Cardiac muscle cell (in vitro differentiated cells and primary cell): Measurements from ENCODE around the gene RASL12. TPM values are rescaled to one million over a fixed set of nuclear protein-coding genes. Genes with fewer than 3 reads are reported as not detected.

Experiments
- DNase-seq, 2 donors: peaks; one replicate each; pipeline versions ENCODE4 v3.0.0 to v3.0.0-alpha.2; 2010 to 2017; ENCODE audit warnings: low read depth in 1 of 2, low spot score in 1 of 2
- H3K27ac ChIP-seq: fragments of 200-600 bp; sonication (generic); 2 replicates; pipeline ENCODE4 v1.5.1; 2016
- H3K27me3 ChIP-seq: fragments of 200-600 bp; sonication (generic); 2 replicates; pipeline ENCODE4 v1.6.0; 2016; ENCODE audit warnings: control low read depth
- H3K36me3 ChIP-seq: fragments of 200-600 bp; sonication (generic); 2 replicates; pipeline ENCODE4 v1.5.1; 2016; ENCODE audit warnings: control low read depth
- H3K4me1 ChIP-seq: fragments of 200-600 bp; sonication (generic); 2 replicates; pipeline ENCODE4 v1.8.1; 2017; ENCODE audit warnings: low read depth, mild to moderate bottlenecking, mixed run types
- H3K4me3 ChIP-seq: fragments of 200-600 bp; sonication (generic); 2 replicates; pipeline ENCODE4 v1.5.1; 2016; ENCODE audit warnings: mild to moderate bottlenecking
- H3K9me3 ChIP-seq: fragments of 200-600 bp; sonication (generic); 2 replicates; pipeline ENCODE4 v1.5.1; 2017; ENCODE audit warnings: low read depth, mild to moderate bottlenecking, control low read depth
- polyA plus RNA-seq: library from polyadenylated mRNA; unstranded; fragments of >200 nt; fragmentation: Nextera tagmentation; extraction: Ambion mirVana; gene quantifications from 2 replicates; pipeline ENCODE4 v1.2.1, GENCODE V29; 2016
- total RNA-seq: library from RNA; depleted of rRNA; stranded (reverse); fragments of >200 nt; gene quantifications from 2 replicates; pipeline ENCODE4 v1.2.3, GENCODE V29; 2016
- TF ChIP-seq, protein P1 (sequence below): IDR thresholded peaks from 2 replicates; pipeline ENCODE4 v1.5.1; 2012; ENCODE audit warnings: low read depth, mild to moderate bottlenecking, low read length

RASL12 gene
- total and polyA plus RNA-seq, 2 experiments from 2014 or later: 4.0 to 38.2 TPM

DNA sequence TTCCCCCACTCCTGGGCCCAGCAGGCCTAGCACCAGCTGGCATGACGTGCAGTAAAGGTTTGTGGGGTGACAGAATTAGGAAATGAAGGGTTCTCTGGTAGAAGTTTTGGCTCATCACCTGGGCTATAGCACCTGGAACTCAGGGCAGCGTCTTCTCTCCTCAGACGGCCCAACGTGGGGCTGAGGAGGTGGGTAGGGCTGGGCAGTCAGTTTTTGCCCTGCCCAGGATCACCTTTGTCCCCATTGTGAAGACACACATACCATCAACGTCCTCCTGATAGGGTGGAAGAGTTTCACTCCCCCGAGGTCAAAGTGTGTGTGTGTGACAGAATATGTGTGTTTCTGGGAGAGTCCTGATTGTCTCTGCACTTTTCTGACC is 20.8 kb upstream of the RASL12 start:
- Histone ChIP-seq H3K4me3 (no peak overlapping the region), H3K27ac (peak overlapping the region; percentile 70)
- TF ChIP-seq, protein P1, sequence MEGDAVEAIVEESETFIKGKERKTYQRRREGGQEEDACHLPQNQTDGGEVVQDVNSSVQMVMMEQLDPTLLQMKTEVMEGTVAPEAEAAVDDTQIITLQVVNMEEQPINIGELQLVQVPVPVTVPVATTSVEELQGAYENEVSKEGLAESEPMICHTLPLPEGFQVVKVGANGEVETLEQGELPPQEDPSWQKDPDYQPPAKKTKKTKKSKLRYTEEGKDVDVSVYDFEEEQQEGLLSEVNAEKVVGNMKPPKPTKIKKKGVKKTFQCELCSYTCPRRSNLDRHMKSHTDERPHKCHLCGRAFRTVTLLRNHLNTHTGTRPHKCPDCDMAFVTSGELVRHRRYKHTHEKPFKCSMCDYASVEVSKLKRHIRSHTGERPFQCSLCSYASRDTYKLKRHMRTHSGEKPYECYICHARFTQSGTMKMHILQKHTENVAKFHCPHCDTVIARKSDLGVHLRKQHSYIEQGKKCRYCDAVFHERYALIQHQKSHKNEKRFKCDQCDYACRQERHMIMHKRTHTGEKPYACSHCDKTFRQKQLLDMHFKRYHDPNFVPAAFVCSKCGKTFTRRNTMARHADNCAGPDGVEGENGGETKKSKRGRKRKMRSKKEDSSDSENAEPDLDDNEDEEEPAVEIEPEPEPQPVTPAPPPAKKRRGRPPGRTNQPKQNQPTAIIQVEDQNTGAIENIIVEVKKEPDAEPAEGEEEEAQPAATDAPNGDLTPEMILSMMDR: no peak

DNA sequence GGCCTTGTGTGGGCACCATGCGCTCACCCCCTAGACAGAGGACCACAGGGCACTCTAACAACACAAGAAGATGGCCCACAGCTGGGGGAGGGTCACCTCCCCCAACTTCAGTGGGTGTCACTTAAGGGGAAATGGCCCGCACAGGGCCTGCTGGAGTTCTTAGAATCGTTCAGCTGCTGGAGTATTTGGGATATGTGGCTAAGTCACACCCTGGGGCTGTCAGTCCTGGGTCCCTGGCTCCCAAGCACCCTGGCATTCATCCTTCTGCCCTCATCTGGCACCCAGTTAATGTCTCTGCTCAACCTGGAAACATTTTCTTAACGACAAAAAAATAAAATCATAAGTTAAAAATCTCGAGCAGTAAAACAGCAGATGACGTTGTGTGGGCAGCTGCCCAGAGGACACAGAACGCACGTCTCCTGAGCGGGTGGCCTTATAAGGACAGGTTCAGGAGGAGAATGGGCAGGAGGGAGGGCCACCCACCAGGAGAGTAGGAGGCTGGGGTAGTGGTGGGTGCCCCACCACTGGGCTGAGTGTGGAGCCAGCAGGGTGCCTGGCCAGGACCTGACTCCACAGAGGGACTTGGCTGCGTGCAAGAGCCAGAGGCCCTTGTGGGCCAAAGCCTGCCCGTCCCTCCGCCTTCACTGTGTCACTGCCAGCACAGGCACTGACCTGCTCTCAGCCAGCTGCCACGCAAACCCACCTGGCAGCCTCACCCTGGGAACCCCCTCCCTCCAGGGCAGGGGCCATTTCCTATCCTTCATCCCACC is 20.3 kb upstream of the RASL12 start:
- Histone ChIP-seq H3K4me3 (no peak overlapping the region), H3K9me3 (no peaks in the 10 kb centered on the region), H3K4me1 (peaks cover 25% of the 10 kb centered on the region), H3K36me3 (no peaks in the 10 kb centered on the region), H3K27me3 (no peaks in the 10 kb centered on the region), H3K27ac (peak overlapping the region; percentile 70)
- TF ChIP-seq, protein P1: no peak
- DNase-seq: no peak

More for the DNA sequence above, 20.8 kb upstream of the RASL12 start:
- no peaks in the 10 kb centered on the region for H3K9me3 ChIP-seq
- H3K36me3 ChIP-seq: no peaks in the 10 kb centered on the region
- no peak for DNase-seq
- H3K4me1 ChIP-seq: peaks cover 20% of the 10 kb centered on the region
- no peaks in the 10 kb centered on the region for H3K27me3 ChIP-seq

- H3K4me1 ChIP-seq: peaks cover 32% of the 10 kb centered on the region
- no peak overlapping the region for H3K4me3 ChIP-seq
- no peak for DNase-seq
- H3K36me3 ChIP-seq: no peaks in the 10 kb centered on the region
- TF ChIP-seq, protein P1: no peak
- no peaks in the 10 kb centered on the region for H3K27me3 ChIP-seq
- H3K9me3 ChIP-seq: no peaks in the 10 kb centered on the region
- peak overlapping the region; percentile 30 for H3K27ac ChIP-seq
Measured at GRCh38 chr15:65087411-65087810, 19.6 kb upstream of the RASL12 start.

GRCh38 chr15:65086680-65087111 is 18.9 kb upstream of the RASL12 start:
- Histone ChIP-seq H3K27me3 (no peaks in the 10 kb centered on the region), H3K4me1 (peaks cover 39% of the 10 kb centered on the region), H3K36me3 (no peaks in the 10 kb centered on the region), H3K9me3 (no peaks in the 10 kb centered on the region), H3K27ac (no peak overlapping the region), H3K4me3 (no peak overlapping the region)
- no peak for DNase-seq
- TF ChIP-seq, protein P1: no peak

- Histone ChIP-seq H3K4me1 (peaks cover 43% of the 10 kb centered on the region), H3K27ac (no peak overlapping the region), H3K36me3 (no peaks in the 10 kb centered on the region), H3K27me3 (no peaks in the 10 kb centered on the region), H3K9me3 (no peaks in the 10 kb centered on the region), H3K4me3 (no peak overlapping the region)
- TF ChIP-seq, protein P1: peak; percentile 45
- peak in 1 of 2 donors; percentile 62 for DNase-seq
Measured at GRCh38 chr15:65085990-65086679, 18.3 kb upstream of the RASL12 start.
